HG02798 (cell line): Measurements from ENCODE around the gene ADGRD1.
"Not testable (repeated sequence)": the region's sequence is repeated elsewhere in the genome, so short reads cannot be mapped to it uniquely, and the experiment has no call there.

ENCODE experiments used
- ATAC-seq: cut with Tn5 transposase; IDR thresholded peaks from one replicate; pipeline ENCODE4 v1.9.1; 2021; ENCODE audit warnings: mild to moderate bottlenecking; ENCODE audit not compliant: unreplicated experiment, poor library complexity

ADGRD1 gene

DNA sequence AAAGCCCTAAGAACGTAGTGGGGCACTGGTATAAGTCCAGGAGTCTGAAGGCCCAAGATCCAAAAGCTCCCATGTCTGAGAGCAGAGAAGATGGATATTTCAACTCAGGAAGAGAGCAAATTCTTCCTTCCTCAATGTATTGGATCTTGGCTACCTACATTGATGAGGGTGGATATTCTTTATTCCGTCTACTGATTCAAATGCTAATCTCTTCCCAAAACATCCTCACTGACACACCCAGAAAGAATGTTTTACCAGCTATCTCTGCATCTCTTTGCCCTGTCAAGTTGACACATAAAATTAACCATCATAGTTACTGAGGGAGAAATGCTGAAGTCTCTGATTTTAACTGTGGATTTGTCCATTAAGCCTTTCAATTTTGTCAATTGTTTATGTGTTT lies 16.6 kb upstream of the ADGRD1 start:
- ATAC-seq, result no peak

DNA sequence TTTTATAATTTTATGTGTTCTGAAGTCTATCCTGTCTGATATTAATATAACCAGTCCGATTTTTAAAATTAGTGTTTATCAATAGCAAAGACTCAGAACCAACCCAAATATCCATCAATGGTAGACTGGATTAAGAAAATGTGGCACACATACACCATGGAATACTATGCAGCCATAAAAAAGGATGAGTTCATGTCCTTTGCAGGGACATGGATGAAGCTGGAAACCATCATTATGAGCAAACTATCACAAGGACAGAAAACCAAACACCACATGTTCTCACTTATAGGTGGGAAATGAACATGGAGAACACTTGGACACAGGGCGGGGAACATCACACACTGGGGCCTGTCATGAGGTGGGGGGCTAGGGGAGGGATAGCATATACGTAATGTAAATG lies 16.2 kb upstream of the ADGRD1 start:
- ATAC-seq, result not testable (repeated sequence)

GRCh38 chr12:130938186-130938585 lies 15.5 kb upstream of the ADGRD1 start:
- ATAC-seq, result no peak

DNA sequence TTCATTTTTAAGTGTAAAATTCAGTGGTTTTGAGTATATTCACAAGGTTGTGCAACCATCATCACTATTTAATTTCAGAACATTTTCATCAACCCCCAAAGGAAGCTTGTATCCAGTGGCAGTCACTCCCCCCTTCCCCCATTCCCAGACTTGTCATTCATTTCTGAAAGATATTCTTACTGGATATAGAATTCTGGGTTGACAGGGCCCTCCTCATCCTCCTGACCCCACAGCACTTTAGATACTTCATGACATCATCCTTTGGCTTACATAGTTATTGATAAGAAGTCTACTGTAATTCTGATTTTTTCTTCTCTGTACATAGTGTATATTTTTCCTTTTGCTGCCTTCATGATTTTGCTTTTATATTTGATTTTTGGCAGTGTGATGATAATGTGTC lies 8.8 kb upstream of the ADGRD1 start:
- no peak for ATAC-seq

GRCh38 chr12:130945786-130946492 lies 7.8 kb upstream of the ADGRD1 start:
- no peak for ATAC-seq

- ATAC-seq, result no peak
Observed at GRCh38 chr12:130947028-130947613, 6.6 kb upstream of the ADGRD1 start.

GRCh38 chr12:130948136-130948535 lies 5.6 kb upstream of the ADGRD1 start:
- no peak for ATAC-seq

GRCh38 chr12:130948751-130949150 lies 5.0 kb upstream of the ADGRD1 start:
- ATAC-seq, result no peak

GRCh38 chr12:130949806-130950205 lies 3.9 kb upstream of the ADGRD1 start:
- ATAC-seq, result no peak

DNA sequence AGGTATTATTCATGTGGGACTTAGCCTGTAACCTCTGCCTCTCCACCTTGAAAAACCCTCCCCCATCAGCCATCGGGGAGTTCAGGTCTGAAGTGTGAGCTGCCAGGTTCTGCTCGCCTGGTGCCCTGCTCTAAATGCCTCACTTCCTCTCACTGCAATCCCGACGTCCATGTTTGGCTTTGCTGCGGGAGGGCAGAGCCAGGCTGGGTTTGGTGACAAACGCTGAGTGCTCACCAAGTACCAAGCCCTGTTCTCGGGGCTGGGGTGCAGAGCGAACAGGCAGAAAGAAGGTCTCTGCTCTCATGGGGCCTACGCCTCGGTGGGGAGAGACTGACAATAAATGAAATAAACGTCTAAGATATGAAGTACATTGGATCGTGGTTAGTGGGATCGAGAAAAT lies 2.1 kb upstream of the ADGRD1 start:
- no peak for ATAC-seq

DNA sequence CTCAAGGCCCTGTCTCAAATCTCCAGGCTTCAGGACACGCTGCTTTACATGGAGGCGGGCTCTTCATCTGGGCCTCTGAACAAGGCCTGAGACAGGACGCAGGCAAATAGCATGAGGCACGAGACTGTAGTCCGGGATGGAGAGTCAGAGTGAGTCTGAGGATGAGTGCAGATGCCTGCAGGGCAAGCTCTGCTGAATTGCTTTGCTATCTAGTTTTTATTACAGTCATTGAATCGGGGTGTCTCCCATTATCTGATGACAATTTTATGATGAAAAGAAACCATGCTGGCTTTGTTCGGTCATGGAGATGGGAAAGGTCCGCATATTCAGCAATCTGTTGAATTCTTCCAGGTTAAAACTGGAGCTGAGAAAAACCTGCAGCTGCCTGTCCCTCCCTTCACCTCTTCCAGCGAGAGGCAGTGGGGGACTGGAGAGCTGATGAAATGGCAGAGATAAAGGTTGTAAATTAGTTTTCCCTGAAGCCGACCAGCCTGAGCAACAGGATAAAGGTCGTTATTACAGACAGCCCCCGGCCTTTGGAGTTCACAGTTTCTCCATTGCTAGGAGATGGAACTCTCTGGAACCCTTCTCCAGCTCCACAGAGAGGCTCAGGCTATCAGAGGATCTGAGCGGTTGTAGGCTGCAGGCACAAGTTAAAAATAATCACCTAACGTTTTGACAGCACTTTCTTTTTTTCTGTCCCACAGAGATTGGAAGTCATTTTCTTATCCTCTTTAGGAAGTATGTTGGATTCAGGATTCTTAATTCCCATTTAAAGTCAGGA lies 1.3 kb upstream of the ADGRD1 start:
- no peak for ATAC-seq

- no peak for ATAC-seq
Observed at GRCh38 chr12:130954544-130954831, 781 bp downstream of the ADGRD1 start.

GRCh38 chr12:130955238-130955816 lies 1.6 kb downstream of the ADGRD1 start:
- no peak for ATAC-seq

- no peak for ATAC-seq
Observed at GRCh38 chr12:130956009-130956408, 2.3 kb downstream of the ADGRD1 start.

GRCh38 chr12:130956456-130957303 lies 3.0 kb downstream of the ADGRD1 start:
- no peak for ATAC-seq

DNA sequence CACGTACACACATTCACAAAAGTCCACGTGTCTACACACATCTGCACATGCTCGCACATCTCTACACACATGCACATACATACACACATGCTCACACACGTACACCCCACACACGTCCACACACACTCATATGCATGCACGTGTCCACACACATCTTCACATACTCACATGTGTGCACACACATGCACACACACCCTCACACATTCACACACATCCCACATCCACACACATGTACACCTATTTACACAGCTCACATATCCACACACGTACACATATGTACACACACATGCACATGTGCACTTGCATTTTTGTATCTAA lies 3.6 kb downstream of the ADGRD1 start:
- ATAC-seq, result no peak

DNA sequence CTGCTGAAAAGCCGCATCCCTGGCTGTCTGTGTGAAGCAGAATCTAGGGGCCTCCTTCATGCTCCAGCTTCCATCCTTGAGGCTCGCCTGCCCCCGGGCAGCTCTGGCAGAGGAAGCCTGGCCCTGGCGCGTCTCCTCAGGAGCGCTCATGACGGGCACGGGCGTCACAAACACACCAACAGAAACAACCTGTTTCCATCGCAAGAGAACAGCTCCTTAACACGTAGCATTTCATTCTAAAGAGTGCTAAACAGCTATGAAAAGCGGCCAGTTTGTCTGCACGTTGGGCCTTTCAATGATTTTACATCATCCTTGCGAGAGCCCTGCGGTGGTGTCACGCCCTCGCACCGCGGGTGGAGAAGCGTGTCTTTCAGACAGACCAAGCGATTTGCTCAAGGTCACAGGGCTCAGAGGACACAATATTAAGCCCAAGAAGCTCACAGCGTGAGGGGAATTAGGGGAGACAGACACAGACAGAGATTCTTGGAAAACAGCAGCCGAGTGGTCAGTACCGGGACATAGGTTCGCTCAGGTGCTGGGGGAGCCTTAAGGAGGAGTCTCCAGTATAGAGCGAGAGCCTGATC lies 4.9 kb downstream of the ADGRD1 start:
- ATAC-seq, result no peak

- no peak for ATAC-seq
Observed at GRCh38 chr12:130959632-130960031, 5.9 kb downstream of the ADGRD1 start.

GRCh38 chr12:130960058-130960457 lies 6.4 kb downstream of the ADGRD1 start:
- no peak for ATAC-seq

- ATAC-seq, result no peak
Observed at GRCh38 chr12:130960787-130961186, 7.1 kb downstream of the ADGRD1 start.
